ENCODE measurements around the gene SSBP2.

SSBP2 gene

DNA sequence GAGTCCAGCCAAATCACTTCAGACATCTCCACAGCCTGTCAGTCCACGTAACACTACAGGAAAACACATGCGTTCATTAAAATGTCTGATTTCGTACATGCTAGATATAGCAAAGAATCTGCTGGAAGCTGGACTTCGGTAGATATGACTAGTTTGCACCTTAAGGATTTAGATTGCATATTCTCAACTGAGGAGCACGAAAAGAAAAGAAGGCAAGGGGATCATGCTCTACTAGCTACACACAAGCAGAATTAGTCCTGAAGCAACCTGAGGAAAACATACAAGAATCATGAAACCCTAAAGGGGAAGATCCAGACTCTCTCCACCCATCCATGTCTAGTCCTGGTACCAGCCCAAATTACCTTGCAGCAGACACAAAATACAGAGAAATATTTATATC is 36.1 kb upstream of the SSBP2 start:
- no peak for FAIRE-seq
- TF ChIP-seq, protein P1, sequence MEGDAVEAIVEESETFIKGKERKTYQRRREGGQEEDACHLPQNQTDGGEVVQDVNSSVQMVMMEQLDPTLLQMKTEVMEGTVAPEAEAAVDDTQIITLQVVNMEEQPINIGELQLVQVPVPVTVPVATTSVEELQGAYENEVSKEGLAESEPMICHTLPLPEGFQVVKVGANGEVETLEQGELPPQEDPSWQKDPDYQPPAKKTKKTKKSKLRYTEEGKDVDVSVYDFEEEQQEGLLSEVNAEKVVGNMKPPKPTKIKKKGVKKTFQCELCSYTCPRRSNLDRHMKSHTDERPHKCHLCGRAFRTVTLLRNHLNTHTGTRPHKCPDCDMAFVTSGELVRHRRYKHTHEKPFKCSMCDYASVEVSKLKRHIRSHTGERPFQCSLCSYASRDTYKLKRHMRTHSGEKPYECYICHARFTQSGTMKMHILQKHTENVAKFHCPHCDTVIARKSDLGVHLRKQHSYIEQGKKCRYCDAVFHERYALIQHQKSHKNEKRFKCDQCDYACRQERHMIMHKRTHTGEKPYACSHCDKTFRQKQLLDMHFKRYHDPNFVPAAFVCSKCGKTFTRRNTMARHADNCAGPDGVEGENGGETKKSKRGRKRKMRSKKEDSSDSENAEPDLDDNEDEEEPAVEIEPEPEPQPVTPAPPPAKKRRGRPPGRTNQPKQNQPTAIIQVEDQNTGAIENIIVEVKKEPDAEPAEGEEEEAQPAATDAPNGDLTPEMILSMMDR (IDR thresholded peaks at IDR 0.05; ENCODE audit: insufficient read depth, missing control alignments) = no peak

DNA sequence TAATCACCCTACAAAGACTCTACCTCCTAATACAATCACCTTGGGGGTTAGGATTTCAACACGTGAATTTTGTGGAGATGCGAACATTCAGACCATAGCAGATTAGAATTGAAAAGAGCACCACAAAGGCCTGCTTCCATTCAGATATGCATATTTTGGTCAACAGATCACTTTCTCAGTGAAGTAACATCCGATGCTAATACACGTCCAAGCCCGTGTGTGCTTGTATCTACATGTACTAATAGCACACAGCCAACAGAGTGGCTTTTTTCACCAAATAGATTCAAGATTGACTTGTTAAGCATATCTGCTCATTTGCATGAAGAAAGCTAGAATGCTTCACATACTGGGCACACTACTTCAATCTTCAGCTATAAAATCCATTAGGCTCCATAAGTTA is 35.6 kb upstream of the SSBP2 start:
- DNase-seq (ENCODE audit: insufficient read length, low spot score) (no peak), FAIRE-seq (no peak)
- TF ChIP-seq, protein P1 (IDR thresholded peaks at IDR 0.05; ENCODE audit: insufficient read depth, missing control alignments) = no peak

More for the DNA sequence above, 36.1 kb upstream of the SSBP2 start:
- no peak for DNase-seq (ENCODE audit: insufficient read length, low spot score)

DNA sequence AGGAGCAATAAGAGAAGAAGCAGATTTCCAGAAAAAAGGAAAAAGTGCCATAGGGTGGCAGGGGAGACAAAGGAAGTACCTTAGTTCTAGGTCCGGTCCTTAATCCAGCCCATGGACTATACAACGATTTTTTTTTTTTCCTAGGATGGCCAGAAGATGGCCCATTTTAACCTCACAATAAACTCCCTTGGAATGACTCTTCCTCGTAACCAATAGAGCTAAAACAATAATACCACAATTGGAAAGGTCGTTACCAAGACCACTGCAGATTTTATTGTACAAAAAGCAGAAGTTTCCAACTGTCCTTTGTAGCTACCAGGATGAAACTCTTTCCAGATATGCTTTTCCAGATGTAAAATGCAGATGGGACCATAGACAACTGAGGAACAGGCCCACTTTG is 34.4 kb upstream of the SSBP2 start:
- no peak for FAIRE-seq
- TF ChIP-seq, protein P1 (IDR thresholded peaks at IDR 0.05; ENCODE audit: insufficient read depth, missing control alignments) = no peak
- DNase-seq (ENCODE audit: insufficient read length, low spot score) = no peak

DNA sequence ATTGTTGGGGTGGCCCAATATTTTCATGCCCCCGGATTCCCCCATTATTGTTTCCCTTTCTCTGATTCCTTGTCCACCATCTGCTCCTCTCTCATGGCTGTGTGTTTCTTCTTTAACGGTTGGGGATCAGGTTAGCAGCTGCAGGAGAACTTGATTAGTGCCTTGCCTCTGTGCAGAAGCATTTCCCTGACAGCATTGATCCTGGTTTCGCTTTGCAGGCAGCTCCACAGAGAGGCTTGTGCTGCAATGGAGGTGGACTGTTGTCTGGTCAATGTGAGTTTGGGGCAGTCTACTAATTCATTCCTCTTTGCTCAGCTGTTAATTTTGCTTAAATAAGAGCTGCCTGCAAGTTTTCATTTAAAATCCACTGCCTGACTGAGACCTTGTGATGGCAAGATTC is 32.5 kb upstream of the SSBP2 start:
- no peak for DNase-seq (ENCODE audit: insufficient read length, low spot score)
- no peak for FAIRE-seq
- TF ChIP-seq, protein P1 (IDR thresholded peaks at IDR 0.05; ENCODE audit: insufficient read depth, missing control alignments) = no peak

DNA sequence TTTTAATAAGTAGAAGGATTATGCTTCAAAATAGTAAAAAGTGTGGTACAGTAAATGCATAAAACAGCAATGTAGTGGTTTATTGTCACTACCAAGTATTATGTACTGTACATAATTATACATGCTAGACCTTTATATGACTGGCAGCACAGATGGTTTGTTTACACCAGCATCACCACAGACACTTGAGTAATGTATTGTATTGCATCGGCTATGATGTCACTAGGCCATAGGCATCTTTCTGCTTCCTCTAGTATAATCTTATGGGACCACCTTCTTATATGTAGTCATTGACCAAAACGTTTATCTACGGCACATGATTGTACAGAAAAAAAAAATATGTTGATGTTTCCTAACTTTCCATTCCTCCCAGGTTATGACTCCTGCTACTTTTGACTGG is 31.9 kb upstream of the SSBP2 start:
- TF ChIP-seq, protein P1 (IDR thresholded peaks at IDR 0.05; ENCODE audit: insufficient read depth, missing control alignments) = no peak
- FAIRE-seq (no peak), DNase-seq (ENCODE audit: insufficient read length, low spot score) (no peak)

DNA sequence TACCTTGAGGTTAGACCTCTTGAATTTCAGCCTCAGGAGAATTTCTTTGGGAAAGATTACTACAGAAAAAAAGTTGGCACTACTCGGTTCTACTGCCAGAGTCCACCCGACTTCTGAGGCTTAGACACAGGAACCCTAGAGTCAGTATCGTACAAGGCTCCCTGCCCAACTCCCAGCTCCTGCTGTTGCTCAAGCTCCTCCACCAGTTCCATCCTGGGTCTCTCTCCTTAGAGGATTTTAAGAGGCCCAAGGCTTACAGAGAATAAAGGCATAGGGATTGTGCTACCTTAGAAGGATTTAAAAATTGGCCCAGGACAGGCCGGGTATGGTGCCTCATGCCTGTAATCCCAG is 29.0 kb upstream of the SSBP2 start:
- DNase-seq (ENCODE audit: insufficient read length, low spot score) = no peak
- FAIRE-seq = no peak
- TF ChIP-seq, protein P1 (IDR thresholded peaks at IDR 0.05; ENCODE audit: insufficient read depth, missing control alignments) = no peak

DNA sequence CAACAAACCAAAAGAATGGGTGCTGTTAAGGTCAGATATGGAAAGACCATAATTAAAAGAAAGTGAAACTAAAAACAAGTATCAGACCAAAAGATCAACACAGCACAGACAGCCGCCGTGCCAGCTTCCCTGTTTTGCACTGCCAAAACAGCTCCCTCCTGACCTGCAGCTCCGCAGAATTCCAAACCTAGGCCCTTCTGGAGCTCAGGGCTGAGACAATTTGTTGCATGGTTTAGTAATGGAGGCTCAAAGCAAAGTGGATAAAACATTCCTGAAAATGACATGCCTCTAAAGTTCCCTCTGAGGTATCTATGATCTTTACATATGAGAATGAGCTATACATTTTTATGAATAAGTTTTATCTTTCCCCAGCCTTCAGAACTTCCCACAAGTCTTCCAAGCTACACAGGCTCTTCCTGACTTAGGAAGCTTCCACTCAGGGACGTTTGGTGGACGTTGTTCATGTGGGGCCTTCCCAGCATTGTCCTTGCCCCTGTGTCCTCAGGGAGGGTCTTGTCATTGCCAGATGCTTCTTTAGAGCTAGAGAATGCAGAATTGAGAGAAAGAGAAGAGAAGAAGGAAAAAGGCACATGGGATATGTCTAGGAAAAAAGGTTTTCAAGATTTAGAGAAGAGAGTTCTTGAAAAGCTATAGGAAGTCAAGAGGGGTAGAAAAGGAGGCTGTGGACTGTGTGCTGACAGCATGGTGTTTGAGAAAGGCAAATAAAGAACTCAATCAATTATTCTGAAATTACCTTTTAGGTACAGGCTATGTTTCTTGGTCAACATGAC is 28.4 kb upstream of the SSBP2 start:
- FAIRE-seq (no peak), DNase-seq (ENCODE audit: insufficient read length, low spot score) (no peak)
- TF ChIP-seq, protein P1 (IDR thresholded peaks at IDR 0.05; ENCODE audit: insufficient read depth, missing control alignments) = no peak

Measured in D721Med (cell line).